CD14-positive monocyte (primary cell): ENCODE data around the gene PPFIA4. TPM values are rescaled to one million over a fixed set of nuclear protein-coding genes. Genes with fewer than 3 reads are reported as not detected.

Experiments
- DNase-seq, 3 donors: peaks; one replicate each; pipeline ENCODE4 v3.0.0-alpha.2; 2011 to 2022
- H2AFZ ChIP-seq: 2 replicates; pipeline ENCODE4 v1.6.0; 2012; ENCODE audit warnings: mild to moderate bottlenecking, low read depth, low read length, inconsistent platforms; ENCODE audit not compliant: insufficient read depth, poor library complexity, severe bottlenecking
- H3K27ac ChIP-seq, 2 donors: 1 replicate in 1 of 2; 2 replicates in 1 of 2; pipeline ENCODE4 v1.5.1; 2012 to 2013; ENCODE audit warnings: low read length in 2 of 2, control low read depth in 1 of 2, inconsistent platforms in 1 of 2, low read depth in 1 of 2, mild to moderate bottlenecking in 1 of 2
- H3K27me3 ChIP-seq, 2 donors: one replicate each; pipeline versions ENCODE4 v1.6.0 to v1.6.1; 2011 to 2013; ENCODE audit warnings: low read length in 2 of 2; ENCODE audit not compliant: control insufficient read depth in 2 of 2, insufficient read depth in 2 of 2
- H3K36me3 ChIP-seq, 2 donors: replicated peaks in 1 of 2; 1 replicate in 1 of 2; 2 replicates in 1 of 2; pipeline versions ENCODE4 v1.5.1 to v1.6.1; 2012 to 2013; ENCODE audit warnings: low read length in 2 of 2, control low read depth in 1 of 2, inconsistent platforms in 1 of 2, mild to moderate bottlenecking in 1 of 2; ENCODE audit not compliant: insufficient read depth in 2 of 2, control insufficient read depth in 1 of 2
- H3K4me1 ChIP-seq, 2 donors: 1 replicate in 1 of 2; 2 replicates in 1 of 2; pipeline versions ENCODE4 v1.5.1 to v1.6.1; 2012 to 2013; ENCODE audit warnings: low read length in 2 of 2, control low read depth in 1 of 2, inconsistent platforms in 1 of 2, mild to moderate bottlenecking in 1 of 2, moderate library complexity in 1 of 2; ENCODE audit not compliant: insufficient read depth in 2 of 2, control insufficient read depth in 1 of 2
- H3K4me2 ChIP-seq: replicated peaks from 2 replicates; pipeline ENCODE3; 2012; ENCODE audit warnings: low read length, moderate library complexity, mild to moderate bottlenecking; ENCODE audit not compliant: poor library complexity, severe bottlenecking; ENCODE audit errors: extremely low read depth
- H3K4me3 ChIP-seq, 3 experiments: fragments of 200-600 bp in 1 of 3; sonication (generic) in 1 of 3; replicated peaks in 1 of 3; 1 replicate in 2 of 3; 2 replicates in 1 of 3; pipeline ENCODE4 v1.5.1; 2011 to 2013; ENCODE audit warnings: low read length in 3 of 3, mild to moderate bottlenecking in 3 of 3, control low read depth in 2 of 3, low read depth in 2 of 3, inconsistent platforms in 1 of 3, moderate library complexity in 1 of 3
- H3K79me2 ChIP-seq: 2 replicates; pipeline ENCODE4 v1.6.0; 2012; ENCODE audit warnings: mild to moderate bottlenecking, control low read depth, inconsistent platforms, low read length, moderate library complexity; ENCODE audit not compliant: insufficient read depth
- H3K9ac ChIP-seq: 2 replicates; pipeline ENCODE4 v1.6.0; 2017; ENCODE audit warnings: low read length, mild to moderate bottlenecking; ENCODE audit not compliant: insufficient read depth, poor library complexity, severe bottlenecking
- H3K9me3 ChIP-seq, 2 donors: replicated peaks in 1 of 2; 1 replicate in 1 of 2; 2 replicates in 1 of 2; pipeline versions ENCODE4 v1.5.1 to v1.6.1; 2012 to 2013; ENCODE audit warnings: low read length in 2 of 2, control low read depth in 1 of 2; ENCODE audit not compliant: control insufficient read depth in 1 of 2, insufficient read depth in 1 of 2
- H4K20me1 ChIP-seq: 2 replicates; pipeline ENCODE4 v1.6.0; 2012; ENCODE audit warnings: mild to moderate bottlenecking, low read length, control low read depth, moderate library complexity; ENCODE audit not compliant: insufficient read depth
- H3K27ac Mint-ChIP-seq, 7 donors: one replicate each; pipeline ENCODE4 v1.8.0; 2020; ENCODE audit warnings: mild to moderate bottlenecking in 7 of 7, mixed read lengths in 7 of 7, moderate library complexity in 6 of 7, inconsistent platforms in 2 of 7
- H3K27me3 Mint-ChIP-seq, 3 donors: one replicate each; pipeline ENCODE4 v1.8.0; 2021 to 2022; ENCODE audit warnings: low read depth in 3 of 3, mild to moderate bottlenecking in 3 of 3, mixed read lengths in 3 of 3, moderate library complexity in 3 of 3, inconsistent platforms in 1 of 3
- H3K36me3 Mint-ChIP-seq, 2 donors: one replicate each; pipeline ENCODE4 v1.8.0; 2020; ENCODE audit warnings: mixed read lengths in 2 of 2, inconsistent platforms in 1 of 2, mild to moderate bottlenecking in 1 of 2
- H3K4me1 Mint-ChIP-seq: one replicate; pipeline ENCODE4 v1.8.0; 2020; ENCODE audit warnings: mild to moderate bottlenecking, mixed read lengths
- H3K4me3 Mint-ChIP-seq, 2 donors: one replicate each; pipeline ENCODE4 v1.8.0; 2020; ENCODE audit warnings: mild to moderate bottlenecking in 2 of 2, mixed read lengths in 2 of 2, moderate library complexity in 1 of 2
- H3K9me3 Mint-ChIP-seq, 7 donors: one replicate each; pipeline ENCODE4 v1.8.0; 2020 to 2022; ENCODE audit warnings: mixed read lengths in 7 of 7, mild to moderate bottlenecking in 6 of 7, moderate library complexity in 6 of 7, inconsistent platforms in 2 of 7
- WGBS: methylation state at CpG from one replicate; pipeline ENCODE4 v1.1.5; 2013; ENCODE audit warnings: missing lambda C conversion rate; ENCODE audit not compliant: insufficient coverage; 5-methylcytosine and 5-hydroxymethylcytosine counted together
- intact Hi-C, 2 donors: fragments of 100-400 bp; cut with micrococcal nuclease; formaldehyde crosslinking; loops; one replicate each; pipeline versions ENCODE4 v1.15.0 to v1.15.1; 2023
- polyA plus RNA-seq, 3 donors: library from polyadenylated mRNA; depleted of rRNA in 1 of 3; unstranded in 2 of 3; stranded (reverse) in 1 of 3; fragments of 300-500 nt in 2 of 3; fragments of >200 nt in 1 of 3; fragmentation: Illumina TruSeq in 2 of 3; gene quantifications; 1 replicate in 2 of 3; 2 replicates in 1 of 3; pipeline ENCODE4 v1.2.3, GENCODE V29; 2012 to 2021
- TF ChIP-seq, protein P1 (sequence below): fragments of 200-600 bp; IDR thresholded peaks from one replicate; pipeline ENCODE4 v1.8.0; 2022; ENCODE audit warnings: antibody characterized with exemption, mild to moderate bottlenecking

PPFIA4 gene
- polyA plus RNA-seq, 3 donors, result 0.52 to 1.0 (median 0.97) TPM

DNA sequence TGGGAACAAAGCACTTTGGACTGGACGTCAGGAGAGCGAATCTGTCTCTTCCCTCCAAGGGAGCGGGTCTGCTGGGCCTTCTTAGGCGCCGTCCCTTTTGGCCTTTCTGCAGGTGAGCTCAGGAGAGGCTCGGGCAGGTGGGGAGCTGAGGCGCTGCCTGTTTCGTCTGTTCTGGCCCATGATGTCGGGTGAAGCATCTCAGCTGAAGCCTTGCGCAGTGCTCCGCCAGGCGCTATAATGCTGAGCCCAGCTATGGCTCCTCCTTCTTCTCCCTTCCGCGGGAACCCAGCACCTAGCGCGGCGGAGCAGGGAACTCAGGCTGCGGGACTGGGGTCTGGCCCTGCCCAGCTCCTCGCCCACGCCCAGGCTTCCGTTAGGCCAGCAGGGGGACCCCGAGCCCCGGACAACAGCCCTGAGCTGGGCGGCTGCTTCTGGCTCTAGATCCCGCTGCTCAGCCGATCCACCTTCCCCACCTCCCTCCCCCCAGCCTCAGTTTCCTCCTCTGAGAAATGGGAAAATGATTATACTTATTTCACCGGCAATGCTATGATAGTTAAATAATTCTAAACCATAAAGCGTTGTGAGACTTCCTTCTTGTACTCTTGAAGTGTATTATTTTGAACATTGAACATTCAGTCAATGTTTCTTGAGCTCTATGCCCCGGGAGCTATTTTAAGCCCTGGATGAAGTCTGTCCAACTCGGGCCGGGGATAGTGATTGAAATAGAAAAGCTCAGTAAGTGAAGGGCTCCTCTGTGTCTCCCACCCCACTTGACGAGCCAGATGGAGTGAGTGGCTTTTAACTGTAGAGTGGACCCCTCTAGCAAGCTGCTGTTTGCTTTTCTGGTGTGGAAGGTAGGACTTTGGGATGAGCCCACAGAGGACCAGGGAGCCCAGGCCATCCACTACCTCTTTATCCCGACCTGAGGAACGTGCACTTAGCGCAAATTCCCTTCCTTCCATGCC is 91.6 kb downstream of the PPFIA4 start:
- Histone ChIP-seq H3K4me1 (peaks cover 6 to 10% of the 10 kb centered on the region in 2 donors), H4K20me1 (no peaks in the 10 kb centered on the region), H3K27me3 (peaks cover 27 to 83% of the 10 kb centered on the region in 2 donors), H2AFZ (no peak overlapping the region), H3K9me3 (peaks cover 0 to 7% of the 10 kb centered on the region in 2 donors), H3K4me2 (no peak overlapping the region), H3K9ac (no peak overlapping the region), H3K27ac (no peak overlapping the region), H3K4me3 (no peak overlapping the region), H3K36me3 (no peaks in the 10 kb centered on the region), H3K79me2 (no peaks in the 10 kb centered on the region)
- Mint-ChIP-seq H3K9me3 (peaks cover 0 to 5% (median 2%) of the 10 kb centered on the region in 7 donors), H3K4me3 (peak overlapping the region in 1 of 2 donors; percentile 76), H3K27ac (peak overlapping the region in 1 of 7 donors; percentile 42), H3K36me3 (peaks cover 0 to 1% of the 10 kb centered on the region in 2 donors), H3K27me3 (peaks cover 46 to 68% (median 66%) of the 10 kb centered on the region in 3 donors), H3K4me1 (peaks cover 11% of the 10 kb centered on the region)
- intact Hi-C loops, result loop anchor here (1.0 to 5.0 kb wide), 2 partner anchors 54 to 98 kb away; no protein-coding TSS in a partner anchor
- 38% methylated on average over 24 of the region's 35 CpGs for WGBS
- TF ChIP-seq, protein P1, sequence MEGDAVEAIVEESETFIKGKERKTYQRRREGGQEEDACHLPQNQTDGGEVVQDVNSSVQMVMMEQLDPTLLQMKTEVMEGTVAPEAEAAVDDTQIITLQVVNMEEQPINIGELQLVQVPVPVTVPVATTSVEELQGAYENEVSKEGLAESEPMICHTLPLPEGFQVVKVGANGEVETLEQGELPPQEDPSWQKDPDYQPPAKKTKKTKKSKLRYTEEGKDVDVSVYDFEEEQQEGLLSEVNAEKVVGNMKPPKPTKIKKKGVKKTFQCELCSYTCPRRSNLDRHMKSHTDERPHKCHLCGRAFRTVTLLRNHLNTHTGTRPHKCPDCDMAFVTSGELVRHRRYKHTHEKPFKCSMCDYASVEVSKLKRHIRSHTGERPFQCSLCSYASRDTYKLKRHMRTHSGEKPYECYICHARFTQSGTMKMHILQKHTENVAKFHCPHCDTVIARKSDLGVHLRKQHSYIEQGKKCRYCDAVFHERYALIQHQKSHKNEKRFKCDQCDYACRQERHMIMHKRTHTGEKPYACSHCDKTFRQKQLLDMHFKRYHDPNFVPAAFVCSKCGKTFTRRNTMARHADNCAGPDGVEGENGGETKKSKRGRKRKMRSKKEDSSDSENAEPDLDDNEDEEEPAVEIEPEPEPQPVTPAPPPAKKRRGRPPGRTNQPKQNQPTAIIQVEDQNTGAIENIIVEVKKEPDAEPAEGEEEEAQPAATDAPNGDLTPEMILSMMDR, result peak; percentile 87
- DNase-seq, result peak; percentile 32 to 62 (median 55)

DNA sequence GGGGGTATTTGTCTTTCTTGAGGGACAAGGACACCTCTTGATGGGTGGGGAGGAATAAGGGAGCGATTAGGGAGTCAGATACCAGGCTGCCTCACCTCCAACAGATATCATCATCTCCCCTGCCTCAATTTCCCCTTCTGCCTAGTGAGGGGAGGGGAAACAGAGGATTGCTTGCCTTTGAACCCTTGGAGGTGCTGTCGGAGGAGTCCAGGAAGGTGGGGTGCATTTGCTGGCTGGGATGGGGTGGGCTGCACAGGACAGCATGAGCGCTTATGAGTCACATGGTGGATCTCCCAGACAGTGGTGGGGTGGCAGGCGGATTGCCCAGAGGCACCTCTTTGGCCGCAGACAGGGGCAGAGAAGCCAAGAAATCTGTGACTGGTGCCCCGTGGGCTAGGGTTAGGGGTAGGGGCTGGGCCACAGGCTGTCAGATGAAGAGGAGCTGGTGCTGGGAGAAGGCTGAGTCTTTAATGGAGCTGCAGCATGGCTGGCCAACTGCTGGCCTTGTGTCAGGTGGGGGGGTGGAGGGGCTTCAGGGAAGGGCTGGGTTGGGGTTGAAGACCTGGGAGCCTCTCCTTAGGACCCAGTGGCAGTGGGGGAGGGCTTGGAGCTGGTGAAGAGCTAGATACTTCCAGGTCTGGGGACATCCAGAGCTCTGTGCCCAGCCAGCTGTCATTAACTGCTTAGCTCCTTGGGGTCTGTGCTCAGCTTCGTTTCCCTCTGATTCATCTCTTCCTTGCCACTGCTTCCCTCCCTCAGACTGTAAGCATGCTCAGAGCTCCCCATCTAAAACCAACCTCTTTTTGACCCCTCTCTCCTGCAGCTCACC is 94.2 kb downstream of the PPFIA4 start:
- H3K4me1 Mint-ChIP-seq, result peaks cover 19% of the 10 kb centered on the region
- H3K4me3 Mint-ChIP-seq, result peak overlapping the region in 1 of 2 donors; percentile 75
- no peak overlapping the region for H3K4me2 ChIP-seq
- H3K27me3 Mint-ChIP-seq, result peaks cover 65 to 92% (median 92%) of the 10 kb centered on the region in 3 donors
- H3K27me3 ChIP-seq, result peaks cover 33 to 84% of the 10 kb centered on the region in 2 donors
- no peaks in the 10 kb centered on the region for H3K79me2 ChIP-seq
- intact Hi-C loops, result loop anchor here in 1 of 2 donors (2.0 to 10.0 kb wide), 2 partner anchors 76 to 94 kb away; no protein-coding TSS in a partner anchor
- H3K4me3 ChIP-seq, result no peak overlapping the region
- 71% methylated on average over 5 of the region's 7 CpGs for WGBS
- H3K4me1 ChIP-seq, result peaks cover 12 to 15% of the 10 kb centered on the region in 2 donors
- H4K20me1 ChIP-seq, result no peaks in the 10 kb centered on the region
- no peak for DNase-seq
- H3K36me3 Mint-ChIP-seq, result peaks cover 0 to 1% of the 10 kb centered on the region in 2 donors
- no peak overlapping the region for H3K27ac ChIP-seq
- no peak overlapping the region for H3K9ac ChIP-seq
- no peaks in the 10 kb centered on the region for H3K36me3 ChIP-seq
- peaks cover 0 to 8% (median 2%) of the 10 kb centered on the region in 7 donors for H3K9me3 Mint-ChIP-seq
- H2AFZ ChIP-seq, result no peak overlapping the region
- H3K9me3 ChIP-seq, result peaks cover 0 to 7% of the 10 kb centered on the region in 2 donors
- no peak overlapping the region for H3K27ac Mint-ChIP-seq
- TF ChIP-seq, protein P1, result no peak
